ENCODE measurements around the gene CCDC57.

DNA sequence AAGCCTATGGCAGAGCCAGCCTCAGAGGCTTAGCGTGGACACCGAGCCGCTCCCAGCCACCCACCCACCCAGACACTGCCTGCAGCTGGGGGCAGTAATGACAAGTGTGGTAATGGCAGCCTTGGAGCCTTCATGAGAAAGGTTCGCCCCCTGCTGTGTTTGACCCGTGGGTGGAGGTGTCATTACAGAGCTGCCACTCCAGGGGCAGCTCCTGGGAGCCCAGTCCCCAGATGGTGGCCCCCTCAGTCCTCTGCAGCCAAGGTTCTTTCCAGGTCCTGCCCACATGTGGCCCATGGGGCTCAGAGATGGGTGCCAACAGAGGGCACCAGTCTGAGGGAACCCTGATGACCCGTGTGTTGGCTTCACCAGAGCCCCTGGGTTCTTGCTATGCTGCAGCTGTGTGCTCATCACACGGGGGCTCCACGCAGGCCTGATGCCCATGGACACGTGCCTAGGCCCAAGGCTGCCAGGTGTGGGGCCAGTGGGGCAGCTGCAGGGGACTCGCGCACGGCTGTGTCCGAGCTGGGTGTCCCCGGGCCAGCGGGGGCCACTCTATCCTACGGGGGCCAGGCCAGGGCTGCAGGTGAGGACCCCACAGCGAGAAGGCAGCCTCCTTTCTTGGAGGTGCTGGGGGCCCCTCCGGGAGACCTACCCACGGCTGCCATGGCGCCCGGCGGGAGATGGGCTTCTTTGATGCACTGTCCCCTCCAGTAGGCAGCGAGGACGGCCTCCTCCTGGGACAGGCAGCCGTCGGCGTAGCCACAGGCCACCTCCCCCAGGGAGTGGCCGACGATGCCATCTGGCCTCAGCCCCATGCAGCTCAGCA is 122.7 kb downstream of the CCDC57 start:
- no peak for TF ChIP-seq POLR2A (IDR thresholded peaks at IDR 0.05)
- TF ChIP-seq, protein P1, sequence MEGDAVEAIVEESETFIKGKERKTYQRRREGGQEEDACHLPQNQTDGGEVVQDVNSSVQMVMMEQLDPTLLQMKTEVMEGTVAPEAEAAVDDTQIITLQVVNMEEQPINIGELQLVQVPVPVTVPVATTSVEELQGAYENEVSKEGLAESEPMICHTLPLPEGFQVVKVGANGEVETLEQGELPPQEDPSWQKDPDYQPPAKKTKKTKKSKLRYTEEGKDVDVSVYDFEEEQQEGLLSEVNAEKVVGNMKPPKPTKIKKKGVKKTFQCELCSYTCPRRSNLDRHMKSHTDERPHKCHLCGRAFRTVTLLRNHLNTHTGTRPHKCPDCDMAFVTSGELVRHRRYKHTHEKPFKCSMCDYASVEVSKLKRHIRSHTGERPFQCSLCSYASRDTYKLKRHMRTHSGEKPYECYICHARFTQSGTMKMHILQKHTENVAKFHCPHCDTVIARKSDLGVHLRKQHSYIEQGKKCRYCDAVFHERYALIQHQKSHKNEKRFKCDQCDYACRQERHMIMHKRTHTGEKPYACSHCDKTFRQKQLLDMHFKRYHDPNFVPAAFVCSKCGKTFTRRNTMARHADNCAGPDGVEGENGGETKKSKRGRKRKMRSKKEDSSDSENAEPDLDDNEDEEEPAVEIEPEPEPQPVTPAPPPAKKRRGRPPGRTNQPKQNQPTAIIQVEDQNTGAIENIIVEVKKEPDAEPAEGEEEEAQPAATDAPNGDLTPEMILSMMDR (IDR thresholded peaks at IDR 0.05): no peak
- TF ChIP-seq EP300 (IDR thresholded peaks at IDR 0.05): no peak

Data from stomach (tissue), 4 donors.